GM19468 (cell line): ENCODE measurements around the gene OXSR1.
"Not testable (repeated sequence)": the region's sequence is repeated elsewhere in the genome, so short reads cannot be mapped to it uniquely, and the experiment has no call there.

ENCODE experiments used
- ATAC-seq: cut with Tn5 transposase; IDR thresholded peaks from one replicate; pipeline ENCODE4 v1.9.1; 2021; ENCODE audit warnings: mild to moderate bottlenecking, moderate library complexity, moderate number of reproducible peaks; ENCODE audit not compliant: unreplicated experiment; ENCODE audit errors: extremely low read depth

The OXSR1 gene

DNA sequence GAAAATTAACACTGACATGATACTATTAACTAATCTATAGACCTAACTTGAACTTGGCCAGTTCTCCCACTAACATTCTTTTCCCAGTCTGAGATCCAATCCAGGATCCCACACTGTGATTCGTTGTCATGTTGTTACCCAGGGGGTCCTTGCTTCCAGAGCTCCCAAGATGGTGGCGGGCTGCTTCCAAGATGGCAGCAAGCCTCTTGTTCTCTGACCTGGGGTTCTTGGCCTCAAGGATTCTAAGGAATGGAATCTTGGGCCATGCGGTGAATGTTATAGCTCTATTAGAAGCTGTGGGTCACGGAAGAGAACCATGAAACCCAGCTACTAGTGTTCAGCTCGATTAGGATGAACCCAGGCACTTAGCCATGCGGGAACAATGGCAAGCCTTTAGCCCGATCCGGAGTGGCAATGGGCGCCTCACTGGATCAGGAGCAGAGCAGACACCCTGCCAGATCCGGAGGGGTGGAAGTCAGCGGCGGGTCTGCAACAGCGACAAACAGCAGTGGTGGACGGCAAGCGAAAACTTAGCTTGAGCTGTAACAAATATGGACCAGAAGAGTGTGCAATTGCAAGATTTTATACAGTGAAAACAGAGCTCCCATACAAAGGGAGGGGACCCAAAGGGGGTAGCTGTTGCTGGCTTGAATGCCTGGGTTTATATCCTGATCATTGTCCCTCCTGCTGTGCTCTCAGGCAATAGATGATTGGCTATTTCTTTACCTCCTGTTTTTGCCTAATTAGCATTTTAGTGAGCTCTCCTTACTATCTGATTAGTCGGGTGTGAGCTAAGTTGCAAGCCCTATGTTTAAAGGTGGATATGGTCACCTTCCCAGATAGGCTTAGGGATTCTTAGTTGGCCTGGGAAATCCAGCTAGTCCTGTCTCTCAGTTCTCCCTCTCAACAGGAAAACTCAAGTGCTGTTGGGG is 124.2 kb downstream of the OXSR1 start:
- not testable (repeated sequence) for ATAC-seq

DNA sequence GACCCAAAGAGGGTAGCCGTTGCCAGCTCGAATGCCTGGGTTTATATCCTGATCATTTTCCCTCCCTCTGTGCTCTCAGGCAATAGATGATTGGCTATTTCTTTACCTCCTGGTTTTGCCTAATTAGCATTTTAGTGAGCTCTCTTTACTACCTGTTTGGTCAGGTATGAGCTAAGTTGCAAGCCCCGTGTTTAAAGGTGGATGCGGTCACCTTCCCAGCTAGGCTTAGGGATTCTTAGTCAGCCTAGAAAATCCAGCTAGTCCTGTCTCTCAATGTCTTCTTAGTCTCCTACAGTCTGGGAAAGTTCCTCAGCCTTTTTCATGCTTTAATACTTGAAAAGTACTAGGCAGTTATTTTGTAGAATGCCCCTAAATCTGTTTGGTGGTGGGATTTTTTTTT is 131.7 kb downstream of the OXSR1 start:
- not testable (repeated sequence) for ATAC-seq

DNA sequence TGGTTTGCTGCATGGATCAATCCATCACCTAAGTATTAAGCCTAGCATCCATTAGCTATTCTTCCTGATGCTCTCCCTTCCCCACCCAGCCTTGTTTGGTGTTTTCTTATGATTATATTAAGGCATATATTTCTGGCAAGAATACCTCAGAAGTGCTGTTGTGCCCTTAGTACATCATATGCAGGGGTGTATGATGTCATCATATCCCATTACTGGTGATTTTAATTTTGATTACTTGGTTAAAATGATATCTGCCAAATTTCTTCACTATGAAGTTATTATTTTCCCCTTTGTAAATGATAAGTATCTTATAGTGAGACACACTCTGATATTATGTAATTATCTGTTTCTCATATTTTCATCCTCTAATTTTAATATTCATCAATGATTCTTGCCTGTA is 132.2 kb downstream of the OXSR1 start:
- ATAC-seq = no peak

DNA sequence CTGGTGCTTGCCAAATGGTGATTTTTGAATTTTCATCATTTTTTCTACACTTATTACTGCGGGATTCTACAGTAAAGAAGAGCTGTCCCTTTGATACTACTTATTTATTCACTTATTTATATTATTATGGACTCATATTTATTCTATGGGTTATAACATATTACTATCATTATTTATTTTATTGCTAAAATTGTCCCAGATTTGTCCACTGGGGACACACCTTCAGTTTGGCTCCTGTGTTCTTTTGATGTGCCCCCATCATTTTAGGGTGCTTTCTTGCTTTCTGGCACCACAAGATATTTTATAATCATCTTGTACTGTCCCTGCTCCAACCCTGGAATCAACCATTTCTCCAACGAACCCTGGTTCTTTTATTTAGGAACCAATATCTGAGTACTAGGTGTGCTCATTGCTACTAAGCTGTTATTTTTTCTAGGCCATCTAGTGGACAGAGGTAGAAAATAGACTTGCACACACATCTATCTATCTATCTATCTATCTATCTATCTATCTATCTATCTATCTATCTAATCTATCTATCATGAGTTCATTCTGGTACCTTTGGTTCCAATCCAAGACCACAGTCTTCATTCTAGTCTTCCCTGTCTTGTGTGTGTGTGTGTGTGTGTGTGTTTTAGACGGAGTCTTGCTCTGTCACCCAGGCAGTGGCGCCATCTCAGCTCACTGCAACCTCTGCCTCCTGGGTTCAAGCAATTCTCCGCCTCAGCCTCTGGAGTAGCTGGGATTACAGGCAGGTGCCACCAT is 132.8 kb downstream of the OXSR1 start:
- ATAC-seq = no peak
